Activated naive CD8-positive, alpha-beta T cell treated with anti-CD3 and anti-CD28 coated beads for 36 hours (primary cell): ENCODE measurements around the gene SIDT1. TPM values are rescaled to one million over a fixed set of nuclear protein-coding genes. Genes with fewer than 3 reads are reported as not detected.

ENCODE experiments used
- DNase-seq: peaks from one replicate; pipeline ENCODE4 v3.0.0; 2021
- H3K27ac Mint-ChIP-seq: one replicate; pipeline ENCODE4 v1.8.0; 2022; ENCODE audit warnings: mild to moderate bottlenecking, moderate library complexity, mixed read lengths
- H3K27me3 Mint-ChIP-seq: one replicate; pipeline ENCODE4 v1.8.0; 2022; ENCODE audit warnings: mild to moderate bottlenecking, mixed read lengths
- H3K36me3 Mint-ChIP-seq: one replicate; pipeline ENCODE4 v1.8.0; 2021; ENCODE audit warnings: mild to moderate bottlenecking, mixed read lengths
- H3K4me1 Mint-ChIP-seq: one replicate; pipeline ENCODE4 v1.8.0; 2021; ENCODE audit warnings: mixed read lengths
- H3K4me3 Mint-ChIP-seq: one replicate; pipeline ENCODE4 v1.8.0; 2022; ENCODE audit warnings: mild to moderate bottlenecking, moderate library complexity, mixed read lengths
- H3K9me3 Mint-ChIP-seq: one replicate; pipeline ENCODE4 v1.8.0; 2022; ENCODE audit warnings: mixed read lengths
- total RNA-seq, 2 experiments: library from RNA; stranded (reverse); gene quantifications; one replicate each; pipeline ENCODE4 v1.2.3, GENCODE V29; 2021

SIDT1 gene
- total RNA-seq = 10 to 100 TPM; 18.0 to 19.9 TPM

DNA sequence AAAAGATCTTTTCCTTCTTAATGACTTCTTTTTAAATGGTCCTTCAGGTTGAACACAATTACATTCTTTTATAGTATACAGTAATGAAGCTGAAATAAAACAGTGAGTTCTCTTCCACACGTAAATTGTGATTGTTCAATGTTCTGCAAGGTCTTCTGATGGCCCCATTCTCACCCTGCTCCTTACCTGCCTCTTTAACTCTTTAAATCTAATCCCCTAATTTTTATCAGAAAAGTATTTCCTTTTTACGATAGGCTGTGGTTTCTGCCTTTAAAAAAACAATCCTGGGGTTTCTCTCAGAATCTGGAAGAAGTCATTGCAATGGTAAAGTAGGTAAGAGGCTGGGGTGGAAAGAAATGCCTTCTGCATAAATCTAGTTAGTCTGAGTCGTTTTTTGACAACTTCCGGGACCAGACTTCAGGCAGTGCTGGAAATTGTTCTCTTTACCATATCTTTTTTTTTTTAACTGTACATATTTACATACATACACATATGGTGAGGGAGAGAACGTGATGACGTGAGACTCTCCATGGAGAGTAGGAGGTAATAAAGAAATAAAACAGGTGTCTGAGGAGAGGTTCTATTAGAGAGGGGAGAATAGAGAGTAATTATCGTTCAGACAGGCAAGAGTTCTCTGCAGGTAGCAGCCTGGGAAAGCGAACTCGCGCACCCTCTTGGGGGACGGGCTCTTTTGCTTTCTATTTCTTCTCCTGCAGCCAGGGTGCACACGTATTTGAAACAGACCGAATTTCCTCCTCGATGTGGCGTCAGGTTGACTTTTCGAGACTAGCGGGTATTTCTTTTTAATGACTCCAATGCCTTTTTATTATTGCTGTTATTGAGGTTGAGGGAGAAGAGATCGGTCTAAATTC is at the start of gene SIDT1:
Gene SIDT1, plus strand, starts transcription at position 730 of the 872 bp plus-strand sequence. CDS start 467 bp downstream, outside the sequence.
- Mint-ChIP-seq H3K27me3 (no peaks in the 10 kb centered on the region), H3K9me3 (no peaks in the 10 kb centered on the region), H3K4me3 (peak within 1 kb of the TSS; percentile 96), H3K36me3 (peaks cover 22% of the 10 kb centered on the region), H3K27ac (peak within 1 kb of the TSS; percentile 98), H3K4me1 (peaks cover 42% of the 10 kb centered on the region)
- peak; percentile 77 for DNase-seq

GRCh38 chr3:113485161-113485609 is 47.2 kb upstream of the SIDT1 start:
- Mint-ChIP-seq H3K4me3 (no peak overlapping the region), H3K4me1 (no peaks in the 10 kb centered on the region), H3K9me3 (peaks cover 19% of the 10 kb centered on the region), H3K27me3 (no peaks in the 10 kb centered on the region), H3K27ac (no peak overlapping the region), H3K36me3 (peaks cover 29% of the 10 kb centered on the region)
- no peak for DNase-seq

DNA sequence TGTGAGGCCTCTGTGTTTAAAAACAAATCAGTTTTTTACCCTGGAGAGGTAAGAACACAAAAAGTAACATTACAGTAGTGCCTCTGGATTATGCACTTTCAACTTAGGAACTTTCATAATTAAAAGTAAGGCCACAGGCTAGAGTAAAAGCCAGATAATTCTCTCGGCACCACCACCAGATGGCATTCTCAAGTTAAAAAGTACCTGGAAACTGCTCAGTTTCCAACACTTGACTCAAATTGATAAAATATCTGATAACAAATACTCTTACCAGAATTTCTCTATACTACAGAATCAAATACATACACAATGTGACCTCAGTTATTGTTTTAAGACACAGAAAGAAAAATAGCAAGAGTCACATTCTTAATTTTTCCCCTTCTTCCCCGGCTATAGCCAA is 37.3 kb upstream of the SIDT1 start:
- no peaks in the 10 kb centered on the region for H3K27me3 Mint-ChIP-seq
- DNase-seq = no peak
- H3K9me3 Mint-ChIP-seq = no peaks in the 10 kb centered on the region
- no peak overlapping the region for H3K27ac Mint-ChIP-seq
- H3K4me1 Mint-ChIP-seq = peaks cover 2% of the 10 kb centered on the region
- H3K4me3 Mint-ChIP-seq = no peak overlapping the region
- H3K36me3 Mint-ChIP-seq = peaks cover 15% of the 10 kb centered on the region

DNA sequence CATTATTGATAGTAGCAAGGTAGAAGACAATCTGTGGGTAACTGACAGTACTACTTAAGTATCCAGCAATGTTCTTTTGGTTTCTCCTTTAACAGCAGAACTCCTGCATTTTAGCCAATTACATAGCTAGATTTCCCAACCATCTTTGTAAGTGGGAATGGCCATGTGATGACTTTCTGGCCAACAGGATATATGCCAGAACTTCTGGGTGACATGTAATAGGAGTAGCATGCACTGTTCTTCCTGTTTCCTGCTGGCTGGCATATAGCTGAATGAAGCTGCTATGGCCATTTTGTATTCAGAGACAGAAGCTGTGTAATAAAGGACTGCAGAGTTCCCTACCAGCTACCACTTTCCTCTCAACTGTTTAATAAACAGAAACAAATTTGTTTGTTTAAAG is 35.4 kb upstream of the SIDT1 start:
- no peaks in the 10 kb centered on the region for H3K9me3 Mint-ChIP-seq
- peaks cover 8% of the 10 kb centered on the region for H3K36me3 Mint-ChIP-seq
- no peaks in the 10 kb centered on the region for H3K27me3 Mint-ChIP-seq
- H3K4me3 Mint-ChIP-seq = no peak overlapping the region
- peaks cover 10% of the 10 kb centered on the region for H3K4me1 Mint-ChIP-seq
- no peak overlapping the region for H3K27ac Mint-ChIP-seq
- DNase-seq = no peak

DNA sequence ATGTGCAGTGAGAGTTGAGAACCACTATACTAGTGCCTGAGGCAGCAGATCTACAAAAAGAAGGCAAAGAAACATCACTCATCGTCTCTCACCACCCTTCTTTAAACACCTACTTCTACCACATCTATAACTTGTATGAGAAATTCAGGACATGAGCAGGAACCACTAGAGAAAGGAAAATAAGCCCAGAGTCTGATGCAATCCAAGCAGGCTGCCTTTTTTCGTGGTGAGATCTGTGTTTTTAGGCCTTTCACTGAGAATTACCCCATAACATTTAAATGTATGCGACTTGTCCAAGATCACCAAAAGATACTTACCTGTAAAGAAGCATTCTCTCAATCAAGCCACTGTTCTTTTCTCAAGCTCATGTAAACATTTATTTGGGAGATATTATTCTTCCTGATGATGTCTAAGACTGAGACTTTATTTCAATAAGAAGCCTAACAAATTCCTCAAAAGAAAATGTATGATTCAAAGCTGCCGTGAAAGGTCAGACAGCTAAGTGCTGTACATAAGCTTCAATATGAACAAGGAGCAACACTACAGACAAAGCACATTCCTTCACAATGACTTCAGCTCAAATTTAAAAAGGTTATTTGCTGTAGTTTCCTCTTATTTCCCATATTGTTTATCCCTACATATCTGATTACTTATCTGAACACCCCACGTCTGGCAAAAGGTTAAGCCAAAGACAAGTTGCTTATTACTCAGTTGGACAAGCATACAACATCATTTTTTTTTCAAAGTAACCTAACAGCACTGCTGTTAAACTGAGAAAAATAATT is 33.9 kb upstream of the SIDT1 start:
- Mint-ChIP-seq H3K9me3 (no peaks in the 10 kb centered on the region), H3K27ac (peak overlapping the region; percentile 7), H3K36me3 (peaks cover 11% of the 10 kb centered on the region), H3K4me3 (no peak overlapping the region), H3K4me1 (peaks cover 11% of the 10 kb centered on the region), H3K27me3 (no peaks in the 10 kb centered on the region)
- no peak for DNase-seq

DNA sequence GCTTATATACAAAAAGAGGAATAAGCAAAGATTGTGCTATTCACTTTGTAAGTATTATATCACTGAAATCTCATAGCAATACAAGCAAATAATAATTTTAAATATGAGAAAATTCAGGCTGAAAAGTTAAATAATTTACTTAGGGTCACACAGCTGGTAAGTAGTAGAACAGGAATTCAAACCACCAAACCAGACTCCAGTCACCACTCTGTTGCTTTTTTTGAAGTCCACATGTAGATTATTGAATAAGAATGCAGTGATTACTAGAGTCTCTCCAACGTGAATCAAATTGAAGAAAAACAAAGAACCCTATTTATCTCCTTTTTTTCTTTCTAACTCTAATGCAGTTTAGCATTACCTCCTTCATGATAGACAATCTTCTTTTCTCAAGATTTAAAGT is 33.3 kb upstream of the SIDT1 start:
- H3K9me3 Mint-ChIP-seq = no peaks in the 10 kb centered on the region
- H3K36me3 Mint-ChIP-seq = peaks cover 10% of the 10 kb centered on the region

DNA sequence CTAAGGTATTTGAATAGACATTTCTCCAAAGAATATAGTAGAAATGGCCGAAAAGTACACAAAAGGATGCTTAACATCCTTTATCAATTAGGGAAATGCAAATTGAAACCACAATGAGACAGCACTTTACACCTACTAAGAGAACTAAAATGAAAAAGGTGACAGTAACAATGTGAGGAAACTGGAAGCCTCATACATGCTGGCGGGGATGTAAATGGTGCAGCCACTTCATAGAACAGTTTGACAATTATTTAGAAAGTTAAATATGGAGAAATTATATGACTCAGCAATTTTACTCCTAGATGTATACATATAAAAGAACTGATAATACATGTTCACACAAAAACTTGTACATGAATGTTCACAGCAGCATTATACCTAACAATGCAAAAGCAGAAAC is 30.8 kb upstream of the SIDT1 start:
- Mint-ChIP-seq H3K4me1 (peaks cover 11% of the 10 kb centered on the region), H3K27me3 (no peaks in the 10 kb centered on the region), H3K27ac (no peak overlapping the region), H3K36me3 (peaks cover 16% of the 10 kb centered on the region), H3K4me3 (no peak overlapping the region), H3K9me3 (no peaks in the 10 kb centered on the region)
- no peak for DNase-seq

More for the DNA sequence above, 33.3 kb upstream of the SIDT1 start:
- Mint-ChIP-seq H3K27me3 (no peaks in the 10 kb centered on the region), H3K27ac (no peak overlapping the region), H3K4me3 (no peak overlapping the region), H3K4me1 (peaks cover 11% of the 10 kb centered on the region)
- DNase-seq = no peak

DNA sequence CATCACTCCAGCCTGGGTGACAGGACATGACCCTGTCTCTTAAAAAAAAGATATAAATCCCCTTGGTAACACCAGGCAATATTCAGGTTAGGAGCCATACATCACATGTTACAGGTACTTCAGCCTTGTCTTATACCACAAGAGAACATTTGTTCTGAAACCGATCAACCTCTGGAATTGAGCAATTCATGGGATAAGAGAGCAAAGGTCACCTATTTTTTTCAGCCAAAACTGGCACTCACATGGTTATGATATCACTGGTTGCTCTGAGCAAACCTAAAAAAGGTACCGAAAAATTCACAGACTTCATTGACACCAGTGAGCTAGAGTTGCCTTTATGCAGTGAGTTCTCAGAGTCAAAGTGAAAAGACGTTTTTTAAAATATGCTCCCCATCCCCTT is 26.5 kb upstream of the SIDT1 start:
- H3K27ac Mint-ChIP-seq = no peak overlapping the region
- peaks cover 4% of the 10 kb centered on the region for H3K9me3 Mint-ChIP-seq
- H3K27me3 Mint-ChIP-seq = no peaks in the 10 kb centered on the region
- no peak overlapping the region for H3K4me3 Mint-ChIP-seq
- H3K36me3 Mint-ChIP-seq = peaks cover 20% of the 10 kb centered on the region
- peaks cover 21% of the 10 kb centered on the region for H3K4me1 Mint-ChIP-seq
- DNase-seq = no peak

- Mint-ChIP-seq H3K36me3 (peaks cover 19% of the 10 kb centered on the region), H3K4me3 (no peak overlapping the region), H3K27ac (no peak overlapping the region), H3K27me3 (no peaks in the 10 kb centered on the region), H3K9me3 (peaks cover 4% of the 10 kb centered on the region), H3K4me1 (peaks cover 14% of the 10 kb centered on the region)
- DNase-seq = no peak
Measured at GRCh38 chr3:113507501-113508067, 24.8 kb upstream of the SIDT1 start.

GRCh38 chr3:113508966-113509365 is 23.4 kb upstream of the SIDT1 start:
- Mint-ChIP-seq H3K4me3 (no peak overlapping the region), H3K4me1 (peaks cover 15% of the 10 kb centered on the region), H3K27ac (no peak overlapping the region), H3K27me3 (no peaks in the 10 kb centered on the region), H3K36me3 (peaks cover 20% of the 10 kb centered on the region), H3K9me3 (peaks cover 4% of the 10 kb centered on the region)
- DNase-seq = no peak

- Mint-ChIP-seq H3K4me1 (peaks cover 19% of the 10 kb centered on the region), H3K36me3 (peaks cover 14% of the 10 kb centered on the region), H3K27me3 (peaks cover 12% of the 10 kb centered on the region), H3K4me3 (no peak overlapping the region), H3K27ac (no peak overlapping the region), H3K9me3 (peaks cover 4% of the 10 kb centered on the region)
- DNase-seq = no peak
Measured at GRCh38 chr3:113514265-113514769, 18.0 kb upstream of the SIDT1 start.

DNA sequence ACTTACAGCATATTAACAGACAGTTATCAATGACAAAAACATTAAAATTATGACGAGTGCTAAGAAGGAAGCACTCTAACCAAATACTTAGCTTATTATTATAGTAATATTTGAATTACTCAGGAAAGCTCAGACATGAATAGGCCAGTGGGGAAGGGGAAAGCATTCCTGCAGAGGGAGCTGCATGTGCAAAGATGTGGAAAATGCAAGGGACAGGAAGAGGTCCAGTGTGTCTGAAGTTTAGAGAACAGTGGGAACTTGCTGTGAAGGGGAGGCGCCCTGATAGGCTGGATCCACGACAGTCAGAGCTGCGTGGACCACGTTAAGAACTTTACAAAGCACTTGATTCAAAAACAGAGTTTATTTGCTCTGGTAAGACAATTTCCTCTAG is 16.2 kb upstream of the SIDT1 start:
- peaks cover 9% of the 10 kb centered on the region for H3K4me1 Mint-ChIP-seq
- DNase-seq = no peak
- no peak overlapping the region for H3K4me3 Mint-ChIP-seq
- H3K27ac Mint-ChIP-seq = no peak overlapping the region
- H3K27me3 Mint-ChIP-seq = peaks cover 13% of the 10 kb centered on the region
- H3K9me3 Mint-ChIP-seq = no peaks in the 10 kb centered on the region
- H3K36me3 Mint-ChIP-seq = peaks cover 5% of the 10 kb centered on the region

DNA sequence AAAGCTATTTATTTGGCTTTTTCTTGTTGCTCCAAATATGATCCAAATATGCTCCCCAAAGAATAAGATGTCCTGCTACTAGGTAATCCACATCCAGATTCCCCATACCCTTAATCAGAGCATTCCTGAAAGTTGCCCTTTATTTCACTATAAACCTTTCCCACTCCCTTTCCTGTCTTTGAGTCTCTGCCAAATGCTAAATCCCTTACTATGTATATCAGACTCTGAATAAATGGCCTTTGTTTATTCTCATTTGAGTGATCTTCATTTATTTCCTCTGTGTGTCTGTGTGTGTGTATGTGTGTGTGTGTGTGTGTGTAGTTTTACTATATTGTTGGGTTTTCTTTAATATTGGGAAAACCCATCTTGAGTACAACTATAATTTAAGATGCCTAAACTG is 10.4 kb upstream of the SIDT1 start:
- Mint-ChIP-seq H3K4me3 (no peak overlapping the region), H3K4me1 (no peaks in the 10 kb centered on the region), H3K36me3 (no peaks in the 10 kb centered on the region), H3K27ac (no peak overlapping the region), H3K27me3 (peaks cover 10% of the 10 kb centered on the region), H3K9me3 (no peaks in the 10 kb centered on the region)
- no peak for DNase-seq

DNA sequence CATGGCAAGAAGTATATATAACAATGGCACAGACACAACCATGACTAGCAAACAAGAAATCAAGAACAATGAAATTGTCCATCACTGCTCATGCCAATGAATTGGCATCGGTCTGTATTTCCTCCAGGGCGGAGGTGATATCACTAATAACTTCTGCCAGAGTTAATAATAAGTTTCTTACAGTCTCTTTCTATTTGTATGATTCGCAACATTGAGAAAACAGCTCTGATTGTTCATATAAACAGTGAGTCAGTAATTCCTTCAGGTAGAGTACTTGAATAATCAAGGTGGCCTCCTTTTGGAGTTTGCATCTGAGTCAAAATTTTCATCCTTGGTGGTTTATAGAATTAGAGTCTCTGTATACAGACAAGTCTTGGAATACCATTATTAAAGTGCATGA is 9.1 kb upstream of the SIDT1 start:
- H3K4me1 Mint-ChIP-seq = no peaks in the 10 kb centered on the region
- H3K36me3 Mint-ChIP-seq = no peaks in the 10 kb centered on the region
- no peak for DNase-seq
- no peak overlapping the region for H3K27ac Mint-ChIP-seq
- H3K4me3 Mint-ChIP-seq = no peak overlapping the region
- H3K9me3 Mint-ChIP-seq = no peaks in the 10 kb centered on the region
- peaks cover 6% of the 10 kb centered on the region for H3K27me3 Mint-ChIP-seq
